ENCODE data around the gene PDE9A. TPM values are rescaled to one million over a fixed set of nuclear protein-coding genes. Genes with fewer than 3 reads are reported as not detected.

Gene PDE9A
- total RNA-seq, 1 experiment from 2014 or later, result 44.8 TPM

DNA sequence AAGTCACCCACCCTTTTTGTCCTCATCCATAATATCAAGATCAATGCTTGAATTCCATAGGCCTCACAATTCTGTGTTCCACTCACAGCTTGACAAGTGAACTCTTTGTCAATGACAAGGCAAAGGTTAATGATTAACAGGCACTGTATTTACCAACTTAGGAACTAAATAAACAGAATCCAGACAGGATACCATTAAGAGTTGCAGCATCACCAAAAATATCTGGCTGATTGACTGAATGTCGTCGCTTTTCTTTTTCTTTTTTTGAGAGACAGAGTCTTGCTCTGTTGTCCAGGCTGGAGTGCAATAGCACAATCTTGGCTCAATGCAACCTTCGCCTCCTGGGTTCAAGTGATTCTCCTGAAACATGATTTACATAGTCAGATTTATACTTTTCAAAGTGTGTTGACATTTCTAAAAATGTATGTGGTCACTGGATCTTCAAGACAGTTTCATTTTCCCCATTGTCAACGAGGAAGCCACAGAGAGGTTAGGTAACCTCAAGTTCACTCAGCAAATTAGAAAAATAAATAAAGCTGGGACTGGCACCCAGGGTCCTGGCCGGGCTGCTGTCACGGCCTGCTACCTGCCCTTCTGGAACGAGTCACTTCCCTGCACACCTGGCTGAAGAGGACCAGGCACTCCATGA, 81.0 kb downstream of the PDE9A start:
- DNase-seq (ENCODE audit: low spot score) (no peak), ATAC-seq (no peak)
- no peak for TF ChIP-seq FOXP1 (CRISPR knock-in tag; IDR thresholded peaks at IDR 0.05; ENCODE audit: borderline replicate concordance)
- peak; percentile 69; the same call in 1 of the 2 replicates for TF ChIP-seq GABPB1 (CRISPR knock-in tag; IDR thresholded peaks at IDR 0.05)
- CTCF ChIA-PET, result interaction anchor here (1.8 kb wide), 1 partner anchor 141 kb away, joined by 6 read pairs; no protein-coding TSS in a partner anchor
- H3K36me3 Mint-ChIP-seq, result peaks cover 43% of the 10 kb centered on the region
- peaks cover 19% of the 10 kb centered on the region for H3K4me1 Mint-ChIP-seq
- H3K27ac Mint-ChIP-seq, result no peak overlapping the region
- peaks cover 3% of the 10 kb centered on the region for H3K9me3 Mint-ChIP-seq
- no peak overlapping the region for H3K4me3 Mint-ChIP-seq
- POLR2A ChIA-PET, result no interaction called here
- H3K27me3 Mint-ChIP-seq (ENCODE audit: low read depth), result no peaks in the 10 kb centered on the region

- Mint-ChIP-seq H3K9me3 (no peaks in the 10 kb centered on the region), H3K27me3 (ENCODE audit: low read depth) (no peaks in the 10 kb centered on the region), H3K4me1 (peaks cover 19% of the 10 kb centered on the region), H3K27ac (no peak overlapping the region), H3K36me3 (peaks cover 44% of the 10 kb centered on the region), H3K4me3 (no peak overlapping the region)
- no peak for ATAC-seq
- ChIA-PET CTCF (interaction anchor here (1.8 kb wide), 1 partner anchor 142 kb away, joined by 6 read pairs; no protein-coding TSS in a partner anchor), POLR2A (interaction anchor here (1.1 kb wide), 1 partner anchor 23 kb away, joined by 3 read pairs; no protein-coding TSS in a partner anchor)
- no peak for TF ChIP-seq NR3C1 (CRISPR knock-in tag; conservative IDR thresholded peaks at IDR 0.05; ENCODE audit: low read depth)
- TF ChIP-seq PREB (CRISPR knock-in tag; IDR thresholded peaks at IDR 0.05; ENCODE audit: borderline replicate concordance), result no peak
- TF ChIP-seq GABPB1 (CRISPR knock-in tag; IDR thresholded peaks at IDR 0.05), result no peak
- TF ChIP-seq FOXP1 (CRISPR knock-in tag; IDR thresholded peaks at IDR 0.05; ENCODE audit: borderline replicate concordance), result no peak
- no peak for TF ChIP-seq NR2C2 (CRISPR knock-in tag; IDR thresholded peaks at IDR 0.05)
- no peak for TF ChIP-seq JUN (CRISPR knock-in tag; IDR thresholded peaks at IDR 0.05)
- DNase-seq (ENCODE audit: low spot score), result no peak
Measured at GRCh38 chr21:42735061-42735460, 81.6 kb downstream of the PDE9A start.

DNA sequence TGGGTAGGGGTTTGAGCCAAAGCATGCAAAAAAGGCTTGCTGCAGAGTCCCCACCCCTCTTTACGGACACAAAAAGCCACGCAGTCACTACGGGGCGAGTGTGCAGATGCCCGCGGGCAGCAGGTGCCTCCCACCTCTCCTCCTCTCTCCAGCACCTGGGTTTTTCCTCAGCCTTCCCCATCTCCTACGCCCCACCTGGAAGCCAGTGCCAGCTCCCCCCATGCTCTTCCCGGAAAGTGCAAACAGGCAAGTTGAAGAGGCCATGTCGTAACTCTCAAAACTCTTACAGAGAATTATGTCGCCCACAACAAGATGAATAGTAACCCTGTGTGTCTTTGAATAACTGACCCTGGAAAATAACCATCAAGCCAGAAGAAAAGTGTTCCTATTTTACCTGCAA, 82.5 kb downstream of the PDE9A start:
- Mint-ChIP-seq H3K4me1 (peaks cover 19% of the 10 kb centered on the region), H3K36me3 (peaks cover 44% of the 10 kb centered on the region), H3K27ac (peak overlapping the region; percentile 82), H3K4me3 (no peak overlapping the region), H3K9me3 (no peaks in the 10 kb centered on the region), H3K27me3 (ENCODE audit: low read depth) (no peaks in the 10 kb centered on the region)
- ChIA-PET POLR2A (interaction anchor here (1.1 kb wide), 1 partner anchor 22 kb away, joined by 3 read pairs; no protein-coding TSS in a partner anchor), CTCF (interaction anchor here (1.8 to 2.1 kb wide), 2 partner anchors 143 kb away, joined by 5 to 6 read pairs; no protein-coding TSS in a partner anchor)
- DNase-seq (ENCODE audit: low spot score), result no peak
- peak; percentile 41; the same call in 1 of the 2 replicates for TF ChIP-seq GABPB1 (CRISPR knock-in tag; IDR thresholded peaks at IDR 0.05)
- no peak for TF ChIP-seq RORB (CRISPR knock-in tag; IDR thresholded peaks at IDR 0.05)
- ATAC-seq, result no peak

- H3K9me3 Mint-ChIP-seq, result no peaks in the 10 kb centered on the region
- ATAC-seq, result no peak
- CTCF ChIA-PET, result interaction anchor here (1.1 to 2.1 kb wide), 2 partner anchors 82 to 144 kb away, joined by 3 to 5 read pairs; no protein-coding TSS in a partner anchor
- no peaks in the 10 kb centered on the region for H3K27me3 Mint-ChIP-seq (ENCODE audit: low read depth)
- peak overlapping the region; percentile 52; the same call in 1 of the 2 replicates for H3K27ac Mint-ChIP-seq
- TF ChIP-seq NFYB (CRISPR knock-in tag; conservative IDR thresholded peaks at IDR 0.05; ENCODE audit: low read depth) (no peak), NR2C2 (CRISPR knock-in tag; IDR thresholded peaks at IDR 0.05) (no peak), TEAD4 (CRISPR knock-in tag; IDR thresholded peaks at IDR 0.05) (no peak), ZNF138 (CRISPR knock-in tag; conservative IDR thresholded peaks at IDR 0.05) (no peak), FOXP1 (CRISPR knock-in tag; IDR thresholded peaks at IDR 0.05; ENCODE audit: borderline replicate concordance) (no peak), AFF4 (CRISPR knock-in tag; IDR thresholded peaks at IDR 0.05; ENCODE audit: borderline replicate concordance) (no peak), ATF1 (CRISPR knock-in tag; IDR thresholded peaks at IDR 0.05) (no peak), SMAD3 (CRISPR knock-in tag; IDR thresholded peaks at IDR 0.05; ENCODE audit: borderline replicate concordance) (no peak)
- TF ChIP-seq, protein P1, sequence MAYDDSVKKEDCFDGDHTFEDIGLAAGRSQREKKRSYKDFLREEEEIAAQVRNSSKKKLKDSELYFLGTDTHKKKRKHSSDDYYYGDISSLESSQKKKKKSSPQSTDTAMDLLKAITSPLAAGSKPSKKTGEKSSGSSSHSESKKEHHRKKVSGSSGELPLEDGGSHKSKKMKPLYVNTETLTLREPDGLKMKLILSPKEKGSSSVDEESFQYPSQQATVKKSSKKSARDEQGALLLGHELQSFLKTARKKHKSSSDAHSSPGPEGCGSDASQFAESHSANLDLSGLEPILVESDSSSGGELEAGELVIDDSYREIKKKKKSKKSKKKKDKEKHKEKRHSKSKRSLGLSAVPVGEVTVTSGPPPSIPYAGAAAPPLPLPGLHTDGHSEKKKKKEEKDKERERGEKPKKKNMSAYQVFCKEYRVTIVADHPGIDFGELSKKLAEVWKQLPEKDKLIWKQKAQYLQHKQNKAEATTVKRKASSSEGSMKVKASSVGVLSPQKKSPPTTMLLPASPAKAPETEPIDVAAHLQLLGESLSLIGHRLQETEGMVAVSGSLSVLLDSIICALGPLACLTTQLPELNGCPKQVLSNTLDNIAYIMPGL (CRISPR knock-in tag; IDR thresholded peaks at IDR 0.05), result no peak
- H3K4me3 Mint-ChIP-seq, result no peak overlapping the region
- H3K4me1 Mint-ChIP-seq, result peaks cover 22% of the 10 kb centered on the region
- peaks cover 44% of the 10 kb centered on the region for H3K36me3 Mint-ChIP-seq
- no peak for DNase-seq (ENCODE audit: low spot score)
- POLR2A ChIA-PET, result interaction anchor here (0.6 to 1.1 kb wide), 2 partner anchors 10 to 39 kb away, joined by 3 to 4 read pairs; no protein-coding TSS in a partner anchor
Measured at GRCh38 chr21:42736646-42737350, 83.4 kb downstream of the PDE9A start.

All from WTC11 (cell line).